Measurements from ENCODE around the gene MEAK7. TPM values are rescaled to one million over a fixed set of nuclear protein-coding genes. Genes with fewer than 3 reads are reported as not detected.
A peak's percentile ranks its signal among the peaks of the same experiment; 100 is the strongest.

Gene MEAK7
- total RNA-seq, 1 donor from 2014 or later, result 10.8 TPM

DNA sequence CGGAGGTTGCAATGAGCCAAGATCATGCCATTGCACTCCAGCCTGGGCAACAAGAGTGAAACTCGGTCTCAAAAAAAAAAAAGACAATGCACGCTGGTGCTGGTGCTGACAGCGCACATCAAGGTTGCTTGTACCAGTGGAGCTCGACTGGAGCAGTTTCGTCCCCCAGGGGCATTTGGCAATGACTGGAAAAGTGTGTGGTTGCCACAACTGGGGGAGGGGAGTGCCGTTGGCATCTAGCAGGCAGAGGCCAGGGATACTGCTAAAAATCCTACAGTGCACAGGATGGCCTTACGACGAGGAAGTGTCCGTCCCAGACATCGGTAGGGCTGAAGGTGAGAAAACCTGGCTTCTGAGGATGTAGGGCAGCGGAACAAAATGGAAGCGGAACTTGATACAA lies 2.4 kb downstream of the MEAK7 start:
- TF ChIP-seq, protein P1, sequence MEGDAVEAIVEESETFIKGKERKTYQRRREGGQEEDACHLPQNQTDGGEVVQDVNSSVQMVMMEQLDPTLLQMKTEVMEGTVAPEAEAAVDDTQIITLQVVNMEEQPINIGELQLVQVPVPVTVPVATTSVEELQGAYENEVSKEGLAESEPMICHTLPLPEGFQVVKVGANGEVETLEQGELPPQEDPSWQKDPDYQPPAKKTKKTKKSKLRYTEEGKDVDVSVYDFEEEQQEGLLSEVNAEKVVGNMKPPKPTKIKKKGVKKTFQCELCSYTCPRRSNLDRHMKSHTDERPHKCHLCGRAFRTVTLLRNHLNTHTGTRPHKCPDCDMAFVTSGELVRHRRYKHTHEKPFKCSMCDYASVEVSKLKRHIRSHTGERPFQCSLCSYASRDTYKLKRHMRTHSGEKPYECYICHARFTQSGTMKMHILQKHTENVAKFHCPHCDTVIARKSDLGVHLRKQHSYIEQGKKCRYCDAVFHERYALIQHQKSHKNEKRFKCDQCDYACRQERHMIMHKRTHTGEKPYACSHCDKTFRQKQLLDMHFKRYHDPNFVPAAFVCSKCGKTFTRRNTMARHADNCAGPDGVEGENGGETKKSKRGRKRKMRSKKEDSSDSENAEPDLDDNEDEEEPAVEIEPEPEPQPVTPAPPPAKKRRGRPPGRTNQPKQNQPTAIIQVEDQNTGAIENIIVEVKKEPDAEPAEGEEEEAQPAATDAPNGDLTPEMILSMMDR (IDR thresholded peaks at IDR 0.05), result no peak
- peaks cover 9% of the 10 kb centered on the region for H3K36me3 ChIP-seq
- H3K4me1 ChIP-seq, result peaks cover 16% of the 10 kb centered on the region
- peak; percentile 32 for DNase-seq
- no peak for ATAC-seq
- no peaks in the 10 kb centered on the region for H3K27me3 ChIP-seq
- intact Hi-C loops (cut with DNase I), result no loop called here
- H3K9me3 ChIP-seq, result no peaks in the 10 kb centered on the region
- no peak overlapping the region for H3K27ac ChIP-seq
- H3K4me3 ChIP-seq, result no peak overlapping the region

DNA sequence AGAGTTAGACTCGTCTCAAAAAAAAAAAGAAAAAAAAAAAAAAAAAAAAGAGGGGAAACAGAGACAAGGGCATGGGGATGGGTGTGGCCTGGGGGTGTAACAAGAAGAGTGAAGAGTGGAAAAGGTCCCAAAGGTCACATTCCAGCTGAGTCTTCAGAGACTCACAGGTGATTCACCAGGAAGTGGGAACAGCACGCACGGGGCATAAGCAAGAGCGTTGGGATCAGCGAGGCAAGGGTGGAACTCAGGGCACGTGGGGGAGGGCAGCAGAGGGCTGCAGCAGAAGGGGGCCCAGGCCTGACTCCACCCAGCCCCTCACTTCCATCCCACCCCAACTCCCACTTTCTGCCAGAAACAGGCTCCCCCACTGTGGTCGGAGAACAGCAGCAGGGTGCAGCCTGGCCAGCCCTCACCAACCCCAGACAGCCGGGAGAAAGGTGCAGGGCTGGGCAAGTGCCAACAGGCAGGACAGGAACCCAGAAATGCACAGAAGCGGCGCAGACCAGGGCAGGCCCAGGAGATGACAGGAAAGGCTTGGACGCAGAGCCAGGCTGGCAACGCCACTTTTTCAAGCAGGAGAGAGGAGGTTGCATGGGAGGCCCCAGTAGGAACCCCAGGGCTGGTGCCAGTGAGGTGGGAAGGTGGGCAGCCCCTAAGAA lies 3.3 kb downstream of the MEAK7 start:
- H3K4me1 ChIP-seq, result peaks cover 16% of the 10 kb centered on the region

DNA sequence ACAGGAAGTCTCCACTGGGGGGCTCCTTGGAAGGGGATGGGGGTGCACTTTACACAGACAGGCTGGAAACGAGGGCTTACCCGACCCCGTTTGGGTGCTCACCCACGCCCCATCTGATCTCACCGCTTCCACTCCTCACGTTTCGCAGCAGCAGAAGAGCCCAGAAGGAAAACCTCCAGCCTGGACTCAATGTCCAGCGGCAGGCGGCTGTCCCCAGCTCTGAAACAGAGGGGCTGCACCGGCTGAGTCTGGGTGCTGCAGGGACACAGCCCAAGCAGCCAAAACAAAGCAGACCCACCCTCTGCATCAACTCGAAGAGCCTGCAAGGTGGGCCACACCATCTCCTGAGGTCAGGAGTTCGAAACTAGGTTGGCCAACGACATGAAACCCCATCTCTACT lies 3.9 kb downstream of the MEAK7 start:
- no peaks in the 10 kb centered on the region for H3K9me3 ChIP-seq
- intact Hi-C loops (cut with DNase I), result no loop called here
- H3K4me3 ChIP-seq, result no peak overlapping the region
- no peak for ATAC-seq
- H3K27ac ChIP-seq, result no peak overlapping the region
- H3K27me3 ChIP-seq, result no peaks in the 10 kb centered on the region
- peaks cover 14% of the 10 kb centered on the region for H3K4me1 ChIP-seq
- peaks cover 23% of the 10 kb centered on the region for H3K36me3 ChIP-seq
- peak; percentile 21 for DNase-seq
- TF ChIP-seq, protein P1 (IDR thresholded peaks at IDR 0.05), result no peak

More for the DNA sequence above, 3.3 kb downstream of the MEAK7 start:
- TF ChIP-seq, protein P1 (IDR thresholded peaks at IDR 0.05), result no peak
- Histone ChIP-seq H3K9me3 (no peaks in the 10 kb centered on the region), H3K36me3 (peaks cover 17% of the 10 kb centered on the region), H3K27me3 (no peaks in the 10 kb centered on the region), H3K4me3 (no peak overlapping the region), H3K27ac (no peak overlapping the region)
- DNase-seq, result peak; percentile 61
- intact Hi-C loops (cut with DNase I), result no loop called here
- ATAC-seq, result no peak

DNA sequence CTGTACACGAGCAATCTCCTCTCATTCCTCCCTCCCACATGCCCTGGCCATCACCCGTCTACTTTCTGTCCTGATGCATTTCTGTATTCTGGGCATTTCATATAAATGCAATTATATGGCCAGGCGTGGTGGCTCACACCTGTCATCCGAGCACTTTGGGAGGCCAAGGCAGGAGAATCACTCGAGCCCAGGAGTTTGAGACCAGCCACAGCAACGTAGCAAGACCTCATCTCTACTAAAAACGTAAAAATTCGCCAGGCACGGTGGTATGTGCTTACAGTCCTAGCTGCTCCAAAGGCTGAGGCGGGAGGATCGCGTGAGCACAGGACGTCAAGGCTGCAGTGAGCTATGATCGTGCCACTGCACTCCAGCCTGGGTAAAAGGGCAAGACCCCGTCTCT lies 4.8 kb downstream of the MEAK7 start:
- ATAC-seq, result no peak
- no peak overlapping the region for H3K27ac ChIP-seq
- H3K4me1 ChIP-seq, result peaks cover 7% of the 10 kb centered on the region
- H3K36me3 ChIP-seq, result peaks cover 30% of the 10 kb centered on the region
- no peaks in the 10 kb centered on the region for H3K9me3 ChIP-seq
- no peak overlapping the region for H3K4me3 ChIP-seq
- TF ChIP-seq, protein P1 (IDR thresholded peaks at IDR 0.05), result no peak
- intact Hi-C loops (cut with DNase I), result no loop called here
- H3K27me3 ChIP-seq, result no peaks in the 10 kb centered on the region
- peak; percentile 45 for DNase-seq

DNA sequence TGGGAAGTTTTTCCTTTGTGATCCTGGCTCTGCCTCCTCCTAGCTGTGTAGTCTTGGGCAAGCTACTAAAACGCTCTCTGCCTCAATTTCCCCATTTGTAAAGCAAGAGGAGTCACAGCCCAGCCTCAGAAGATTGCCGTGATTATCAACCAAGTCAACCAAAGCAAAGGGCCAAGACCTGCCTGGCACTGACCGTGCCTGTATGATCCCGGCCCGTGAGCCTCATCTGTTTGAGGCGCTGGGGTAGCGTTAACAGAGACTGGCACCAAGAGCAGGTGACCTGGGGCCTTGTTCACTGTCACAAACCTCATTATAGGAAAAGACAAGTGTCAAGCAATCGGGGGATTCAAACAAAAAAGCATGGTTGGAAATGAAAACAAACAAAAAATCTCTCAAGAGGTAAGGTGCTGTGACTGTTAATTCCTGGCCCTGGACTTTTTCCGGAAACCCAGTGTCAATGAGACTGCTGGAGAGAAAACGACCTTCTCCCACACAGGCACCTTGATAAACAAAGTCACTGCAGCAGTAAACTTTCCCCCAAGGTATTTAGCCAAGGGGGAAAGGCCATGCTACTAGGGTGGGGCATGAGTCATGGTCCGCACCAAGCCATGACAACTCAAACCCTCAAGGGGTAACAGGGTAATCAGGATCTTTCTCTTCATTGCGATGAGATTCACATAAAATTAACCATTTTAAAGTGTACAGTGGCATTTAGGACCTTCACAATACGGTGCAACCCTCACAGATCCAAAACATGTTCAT lies 5.4 kb downstream of the MEAK7 start:
- intact Hi-C loops (cut with DNase I), result no loop called here
- Histone ChIP-seq H3K27me3 (no peaks in the 10 kb centered on the region), H3K27ac (no peak overlapping the region), H3K4me1 (peaks cover 6% of the 10 kb centered on the region), H3K4me3 (no peak overlapping the region), H3K9me3 (no peaks in the 10 kb centered on the region), H3K36me3 (peaks cover 36% of the 10 kb centered on the region)
- peak; percentile 32 for DNase-seq
- ATAC-seq, result no peak
- TF ChIP-seq, protein P1 (IDR thresholded peaks at IDR 0.05), result no peak
